ENCODE data around the gene PILRA. TPM values are rescaled to one million over a fixed set of nuclear protein-coding genes. Genes with fewer than 3 reads are reported as not detected.
"Not testable (repeated sequence)": the region's sequence is repeated elsewhere in the genome, so short reads cannot be mapped to it uniquely, and the experiment has no call there.

The PILRA gene
- 14.6 TPM for total RNA-seq

DNA sequence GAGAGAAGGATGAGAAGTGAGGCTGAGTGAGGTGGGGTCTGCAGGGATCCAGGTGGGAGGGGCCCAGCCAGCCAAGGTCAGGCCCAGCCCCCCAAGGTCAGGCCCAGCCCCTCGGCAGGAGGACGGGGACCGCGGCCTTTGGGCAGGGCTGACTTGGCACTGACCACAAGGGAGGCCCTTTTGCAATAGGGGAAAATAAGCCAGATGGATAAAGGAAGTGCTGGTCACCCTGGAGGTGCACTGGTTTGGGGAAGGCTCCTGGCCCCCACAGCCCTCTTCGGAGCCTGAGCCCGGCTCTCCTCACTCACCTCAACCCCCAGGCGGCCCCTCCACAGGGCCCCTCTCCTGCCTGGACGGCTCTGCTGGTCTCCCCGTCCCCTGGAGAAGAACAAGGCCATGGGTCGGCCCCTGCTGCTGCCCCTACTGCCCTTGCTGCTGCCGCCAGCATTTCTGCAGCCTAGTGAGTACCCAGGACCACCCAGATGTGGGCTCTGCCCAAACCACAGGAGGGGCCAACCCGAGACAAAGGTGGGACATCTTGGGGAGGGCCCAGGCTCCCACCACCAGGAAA is at the start of gene PILRA:
PILRA (plus strand) TSS at position 227 of the 571 bp plus-strand sequence; CDS start at position 397, 170 bp downstream.
- intact Hi-C loops (cut with DNase I) = no loop called here
- DNase-seq (ENCODE audit: low spot score) = no peak
- peak; percentile 74 for ATAC-seq

DNA sequence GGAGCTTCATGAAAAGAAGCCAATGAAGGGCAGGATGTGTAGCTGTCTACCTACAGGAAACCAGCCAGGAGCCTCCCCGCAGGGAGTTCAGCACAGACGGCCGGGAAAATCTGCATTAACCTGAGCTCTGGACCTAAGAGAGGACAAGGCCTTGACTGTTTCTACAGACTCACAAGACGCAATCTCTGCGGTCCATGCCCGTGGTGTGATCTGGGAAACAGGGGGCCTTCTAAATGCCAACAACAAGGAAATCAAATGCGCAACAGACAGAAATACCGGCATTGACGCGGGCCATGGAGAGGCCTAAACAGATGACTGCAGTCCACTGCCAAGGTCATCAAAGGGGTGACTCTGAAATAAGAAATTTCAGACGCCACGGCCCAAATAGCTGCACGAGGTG is 49.1 kb upstream of the PILRA start:
- ATAC-seq; intact Hi-C loops (cut with DNase I); DNase-seq (ENCODE audit: low spot score): not testable (repeated sequence)

DNA sequence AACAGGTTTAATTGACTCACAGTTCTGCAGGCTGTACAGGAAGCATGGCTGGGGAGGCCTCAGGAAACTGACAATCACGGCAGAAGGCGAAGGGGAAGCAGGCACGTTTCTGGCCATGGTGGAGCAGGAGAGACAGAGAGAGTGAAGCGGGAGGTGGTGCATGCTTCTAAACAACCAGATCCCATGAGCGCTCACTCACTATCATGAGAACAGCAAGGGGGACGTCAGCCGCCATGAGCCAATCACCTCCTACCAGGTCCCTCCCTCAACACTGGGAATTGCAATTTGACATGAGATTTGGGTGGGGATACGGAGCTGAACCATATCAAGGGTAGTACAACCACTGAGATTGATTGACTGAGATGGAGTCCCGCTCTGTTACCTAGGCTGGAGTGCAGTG is 47.6 kb upstream of the PILRA start:
- intact Hi-C loops (cut with DNase I); DNase-seq (ENCODE audit: low spot score): not testable (repeated sequence)

DNA sequence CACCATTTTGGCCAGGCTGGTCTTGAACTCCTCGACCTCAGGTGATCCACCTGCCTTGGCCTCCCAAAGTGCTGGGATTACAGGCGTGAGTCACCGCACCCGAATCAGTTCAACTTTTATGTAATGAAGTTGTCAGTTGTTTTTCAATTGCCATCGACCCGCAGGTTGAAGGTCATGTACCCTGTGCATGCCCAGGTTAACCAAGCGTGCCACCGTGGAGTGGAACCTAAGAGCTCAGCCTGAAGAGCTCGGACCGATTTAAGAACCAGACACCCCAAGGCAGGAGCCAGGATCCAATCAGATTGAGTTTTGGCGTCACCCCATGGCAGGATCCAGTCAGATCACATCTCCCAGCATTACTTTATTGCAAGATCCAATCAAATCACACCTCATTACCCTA is 46.4 kb upstream of the PILRA start:
- ATAC-seq; DNase-seq (ENCODE audit: low spot score); intact Hi-C loops (cut with DNase I): not testable (repeated sequence)

More for the DNA sequence above, 47.6 kb upstream of the PILRA start:
- ATAC-seq = not testable (repeated sequence)

DNA sequence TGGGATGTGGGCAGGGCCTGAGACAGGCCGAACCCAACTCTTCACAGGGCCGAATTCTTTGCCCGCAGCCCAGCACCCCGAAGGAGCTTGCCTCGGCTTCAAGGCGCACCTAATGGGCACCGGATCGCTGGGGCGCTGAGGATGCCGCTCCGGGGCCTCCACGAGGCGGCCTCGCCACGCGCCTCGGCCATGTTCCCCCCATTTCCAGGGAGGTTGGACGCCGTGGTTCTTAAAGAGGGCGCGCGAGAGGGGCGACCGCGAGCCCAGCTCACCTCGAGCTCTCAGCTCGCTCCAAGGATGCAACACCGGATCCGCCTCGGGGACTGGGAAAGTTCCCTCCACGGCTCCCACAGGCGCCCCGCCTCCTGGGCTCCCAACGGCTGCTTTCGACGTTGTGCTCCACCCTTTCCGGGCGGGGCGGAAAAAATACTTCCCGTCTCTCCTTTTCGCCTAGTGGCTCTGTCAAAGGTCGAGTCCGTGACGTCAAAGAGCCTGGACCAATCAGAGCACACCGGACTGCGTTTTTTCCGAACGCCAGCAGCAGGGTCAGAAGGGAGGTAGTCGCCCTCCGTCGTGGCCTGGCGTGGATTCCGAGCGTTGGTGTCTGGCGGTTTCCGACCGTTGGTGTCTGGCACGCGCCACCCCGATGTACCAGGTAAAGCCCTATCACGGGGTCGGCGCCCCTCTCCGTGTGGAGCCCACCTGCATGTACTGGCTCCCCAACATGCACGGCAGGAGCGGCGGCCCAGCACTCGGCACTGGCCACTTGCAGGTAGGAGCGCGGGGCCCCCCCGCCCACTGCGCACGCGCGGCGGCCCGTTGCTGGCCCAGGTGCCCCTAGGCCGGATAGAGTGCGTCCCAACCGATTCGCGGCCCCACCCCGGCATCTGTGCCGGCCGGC is 37.5 kb upstream of the PILRA start:
- intact Hi-C loops (cut with DNase I) = not testable (repeated sequence)
- DNase-seq (ENCODE audit: low spot score) (peak; percentile 96), ATAC-seq (peak; percentile 99)

DNA sequence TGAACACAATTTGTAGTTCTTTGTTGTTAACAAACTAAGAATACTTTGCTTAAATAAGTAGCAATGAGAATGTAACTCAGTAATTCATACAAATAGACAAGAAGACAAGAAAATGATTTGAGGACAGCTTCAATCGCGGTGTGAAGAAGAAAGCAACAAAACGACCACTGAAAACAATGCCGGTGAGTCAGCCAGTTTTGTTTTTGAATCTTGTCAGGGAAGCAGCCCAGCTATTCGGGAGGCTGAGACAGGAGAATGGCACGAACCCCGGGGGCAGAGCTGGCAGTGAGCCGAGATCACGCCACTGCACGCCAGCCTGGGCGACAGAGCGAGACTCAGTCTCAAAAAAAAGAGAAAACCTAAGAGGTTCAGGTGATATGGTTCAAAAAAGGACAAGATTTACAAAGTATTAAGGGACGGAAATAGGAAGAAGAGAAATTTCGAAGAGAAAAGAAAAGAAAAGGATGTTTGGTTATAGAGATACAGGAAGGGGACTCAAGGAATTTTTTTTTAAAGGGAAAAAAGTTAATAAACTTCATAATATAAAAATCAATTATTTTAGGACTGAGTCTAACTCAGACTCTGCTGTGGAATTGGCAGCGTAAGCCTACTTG is 35.1 kb upstream of the PILRA start:
- intact Hi-C loops (cut with DNase I); DNase-seq (ENCODE audit: low spot score); ATAC-seq: not testable (repeated sequence)

DNA sequence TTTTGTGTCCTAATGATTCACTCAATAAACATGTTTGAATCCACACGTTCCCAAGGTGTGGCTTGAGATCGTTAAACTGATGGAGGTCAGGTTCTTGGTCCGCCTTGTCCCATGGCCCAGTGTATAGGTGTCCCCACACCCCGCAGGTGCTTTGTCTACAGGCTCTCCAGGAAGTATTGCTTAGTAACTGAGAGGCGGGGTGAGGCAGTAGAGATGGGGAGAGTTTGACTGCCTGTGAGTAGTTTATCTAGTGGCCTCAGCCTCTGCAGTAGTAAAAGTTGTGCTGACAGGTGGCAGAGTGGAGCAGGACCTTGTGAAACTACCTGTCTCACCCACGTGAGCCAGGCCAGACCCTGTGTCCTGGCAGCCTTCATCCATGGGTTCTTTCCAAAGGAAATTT is 32.0 kb upstream of the PILRA start:
- intact Hi-C loops (cut with DNase I); DNase-seq (ENCODE audit: low spot score); ATAC-seq: not testable (repeated sequence)

DNA sequence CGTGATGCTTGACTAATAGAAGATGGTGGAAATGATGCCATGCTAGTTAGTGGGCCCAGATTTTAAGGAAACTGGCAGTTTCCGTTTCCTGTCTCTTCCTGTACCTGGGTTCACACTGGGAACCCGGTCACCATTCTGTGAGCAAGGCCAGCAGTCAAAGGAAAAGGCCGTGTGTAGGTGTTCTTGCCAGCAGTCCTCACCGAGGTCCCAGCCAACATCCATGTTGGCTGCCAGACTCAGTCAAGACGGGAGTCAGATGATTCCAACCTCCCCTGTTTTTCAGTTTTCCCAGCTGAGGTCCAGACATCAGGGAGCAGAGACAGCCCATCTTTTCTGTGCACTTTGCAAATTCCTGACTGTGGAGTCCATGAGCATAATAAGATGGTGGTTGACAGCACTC is 30.5 kb upstream of the PILRA start:
- ATAC-seq (peak; percentile 18), DNase-seq (ENCODE audit: low spot score) (no peak)
- intact Hi-C loops (cut with DNase I) = no loop called here

DNA sequence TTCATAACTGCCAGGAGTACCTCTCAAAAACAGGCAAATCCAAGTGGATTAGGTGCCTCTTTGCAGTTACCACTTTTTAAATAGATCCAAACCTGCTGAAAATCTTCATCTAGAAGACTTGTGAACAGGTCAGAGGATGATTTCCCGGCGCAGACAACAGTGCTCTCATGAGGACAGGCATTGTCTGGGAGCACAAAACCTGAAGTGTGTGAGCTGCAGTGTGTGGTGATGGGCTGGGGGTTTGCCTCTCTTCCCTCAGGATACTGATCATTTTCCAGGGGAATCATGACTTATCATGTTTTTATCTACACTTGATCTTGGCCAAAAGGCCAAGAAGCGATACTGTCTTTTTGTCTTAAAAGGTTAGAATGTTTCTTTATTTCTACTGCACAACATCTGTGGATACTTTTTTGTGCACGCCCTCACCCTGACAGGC is 29.1 kb upstream of the PILRA start:
- DNase-seq (ENCODE audit: low spot score); ATAC-seq; intact Hi-C loops (cut with DNase I): not testable (repeated sequence)

DNA sequence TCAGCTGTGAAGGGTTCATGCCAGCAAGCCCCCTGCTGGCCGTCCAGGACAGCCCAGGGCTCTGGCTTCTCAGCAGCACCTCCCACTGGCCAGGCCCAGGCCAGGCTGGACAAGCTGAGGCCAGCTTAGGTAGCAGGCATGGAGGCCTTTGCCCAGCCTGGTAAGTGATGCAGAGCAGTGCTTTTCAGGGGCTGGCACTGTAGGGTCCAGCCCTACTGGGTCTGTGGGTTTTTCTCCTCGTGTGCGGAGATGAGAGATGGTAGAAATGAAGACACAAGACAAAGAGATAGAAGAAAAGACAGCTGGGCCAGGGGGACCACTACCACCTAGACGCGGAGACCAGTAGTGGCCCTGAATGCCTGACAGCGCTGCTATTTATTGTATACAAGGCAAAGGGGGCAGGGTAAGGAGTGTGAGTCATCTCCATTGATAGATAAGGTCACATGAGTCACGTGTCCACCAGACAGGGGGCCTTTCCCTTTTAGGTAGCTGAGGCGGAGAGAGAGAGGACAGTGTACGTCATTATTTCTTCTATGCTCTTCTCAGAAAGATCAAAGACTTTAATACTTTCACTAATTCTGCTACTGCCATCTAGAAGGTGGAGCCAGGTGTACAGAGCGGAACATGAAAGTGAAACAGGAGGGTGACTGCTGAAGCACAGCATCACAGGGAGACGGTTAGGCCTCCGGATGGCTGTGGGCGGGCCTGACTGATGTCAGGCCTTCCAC is 28.6 kb upstream of the PILRA start:
- peak; percentile 90 for ATAC-seq
- intact Hi-C loops (cut with DNase I); DNase-seq (ENCODE audit: low spot score): not testable (repeated sequence)

DNA sequence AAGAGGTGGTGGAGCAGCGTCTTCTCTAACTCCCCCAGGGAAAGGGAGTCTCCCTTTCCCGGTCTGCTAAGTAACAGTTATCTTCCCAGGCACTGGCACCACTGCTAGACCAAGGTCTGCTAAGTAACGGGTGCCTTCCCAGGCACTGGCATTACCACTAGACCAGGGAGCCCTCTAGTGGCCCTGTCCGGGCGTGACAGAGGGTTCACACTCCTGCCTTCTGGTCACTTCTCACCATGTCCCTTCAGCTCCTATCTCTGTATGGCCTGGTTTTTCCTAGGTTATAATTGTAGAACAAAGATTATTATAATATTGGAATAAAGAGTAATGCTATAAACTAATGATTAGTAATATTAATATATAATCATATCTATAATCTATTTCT is 28.0 kb upstream of the PILRA start:
- intact Hi-C loops (cut with DNase I) = not testable (repeated sequence)
- peak; percentile 61 for ATAC-seq
- DNase-seq (ENCODE audit: low spot score) = peak; percentile 90

DNA sequence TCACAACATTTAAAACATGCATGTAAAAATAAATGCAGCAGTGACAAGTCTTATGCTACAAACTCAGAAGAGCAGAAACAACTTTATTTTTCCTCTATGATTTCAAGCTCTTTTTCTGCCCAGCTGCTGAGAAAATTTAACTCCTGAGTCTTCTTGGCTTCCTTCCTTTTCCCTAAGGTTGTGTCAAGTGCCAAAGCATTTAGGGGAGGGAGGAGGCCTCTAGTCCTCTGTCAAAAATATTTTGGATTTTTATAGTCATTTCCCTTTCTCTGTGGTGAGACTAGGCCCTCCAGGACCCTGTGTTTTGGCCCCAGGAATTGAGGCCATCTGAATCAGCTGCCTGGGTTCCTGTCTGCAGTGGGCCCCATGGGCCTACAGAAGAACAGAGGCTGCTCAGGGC is 26.4 kb upstream of the PILRA start:
- DNase-seq (ENCODE audit: low spot score) = no peak
- intact Hi-C loops (cut with DNase I) = no loop called here
- peak; percentile 6 for ATAC-seq

DNA sequence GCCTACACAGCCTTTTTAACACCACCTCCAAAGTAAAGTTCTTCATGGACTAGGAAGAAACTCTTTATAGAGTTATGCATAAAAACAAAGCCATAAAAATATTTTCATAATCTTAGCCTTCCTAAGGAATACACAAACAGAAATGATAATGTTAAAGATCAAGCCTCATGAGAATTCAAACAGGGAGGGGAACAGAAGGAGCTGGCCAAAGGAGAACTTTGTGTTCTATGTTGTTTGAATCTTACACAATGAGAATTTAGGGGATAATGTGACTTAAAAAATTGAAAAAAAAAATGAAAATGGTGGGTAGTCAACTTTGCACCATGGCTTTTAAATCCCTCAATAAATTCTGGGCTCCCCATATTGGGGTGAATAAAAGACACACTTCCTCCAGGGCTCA is 24.5 kb upstream of the PILRA start:
- ATAC-seq (peak; percentile 51), DNase-seq (ENCODE audit: low spot score) (no peak)
- intact Hi-C loops (cut with DNase I) = no loop called here

DNA sequence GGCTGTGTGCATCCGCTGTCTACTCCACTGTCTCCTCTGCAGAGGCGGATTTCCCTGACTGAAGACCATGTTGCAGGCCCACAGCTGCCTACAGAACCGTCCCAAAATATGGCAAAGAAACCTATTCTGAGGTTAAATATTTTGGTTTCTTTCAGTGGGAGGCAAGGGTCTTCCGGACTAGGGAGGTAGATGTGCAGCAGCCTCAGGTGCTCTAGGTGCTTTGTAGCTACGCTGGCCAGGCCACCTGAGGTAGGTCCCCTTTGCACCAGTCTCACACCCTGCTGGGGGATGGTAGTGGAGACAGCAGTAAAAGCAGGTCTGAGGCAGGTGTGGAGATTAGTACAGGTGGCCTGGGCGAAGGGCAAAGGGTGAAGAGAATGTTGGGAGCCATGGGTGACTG is 23.5 kb upstream of the PILRA start:
- intact Hi-C loops (cut with DNase I) = no loop called here
- no peak for DNase-seq (ENCODE audit: low spot score)

DNA sequence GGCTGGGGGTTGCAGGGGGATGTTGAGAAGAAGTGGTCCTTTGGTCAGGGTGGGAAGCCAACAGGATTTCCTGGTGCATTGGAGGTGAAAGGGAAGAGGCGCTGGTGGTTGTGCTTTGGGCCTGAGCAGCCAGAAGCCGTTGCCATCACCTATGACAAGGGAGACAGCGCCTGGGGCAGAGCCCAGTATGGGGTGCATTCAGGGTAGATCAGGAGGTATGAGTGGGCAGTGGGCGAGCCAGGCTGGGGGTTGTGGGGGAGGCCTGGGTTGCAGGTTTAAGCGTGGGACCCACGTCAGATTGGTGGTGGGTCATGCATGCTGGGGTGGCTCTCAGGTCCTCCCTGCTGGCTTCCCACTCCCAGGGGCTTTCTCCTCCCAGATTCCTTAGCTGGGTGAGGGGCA is 21.6 kb upstream of the PILRA start:
- no peak for ATAC-seq
- no peak for DNase-seq (ENCODE audit: low spot score)
- intact Hi-C loops (cut with DNase I) = no loop called here

More for the DNA sequence above, 23.5 kb upstream of the PILRA start:
- ATAC-seq = no peak

DNA sequence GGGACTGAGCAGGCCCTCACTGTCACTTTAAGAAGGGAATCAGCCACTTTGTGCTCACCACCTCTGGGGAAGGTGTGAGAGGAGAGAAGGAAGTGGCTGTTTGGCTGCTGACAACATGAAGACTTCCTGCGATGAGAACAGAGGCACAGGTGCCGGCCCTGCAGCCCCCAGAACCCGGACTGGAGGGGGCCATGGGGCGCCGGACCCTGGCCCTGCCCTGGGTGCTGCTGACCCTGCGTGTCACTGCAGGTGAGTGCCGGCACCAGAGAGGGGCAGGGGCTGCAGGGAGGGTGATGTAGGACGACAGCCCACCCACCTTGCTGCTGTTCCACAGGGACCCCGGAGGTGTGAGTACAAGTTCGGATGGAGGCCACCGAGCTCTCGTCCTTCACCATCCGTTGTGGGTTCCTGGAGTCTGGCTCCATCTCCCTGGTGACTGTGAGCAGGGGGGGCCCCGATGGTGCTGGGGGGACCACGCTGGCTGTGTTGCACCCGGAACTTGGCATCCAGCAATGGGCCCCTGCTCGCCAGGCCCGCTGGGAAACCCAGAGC is 21.0 kb upstream of the PILRA start:
- intact Hi-C loops (cut with DNase I); DNase-seq (ENCODE audit: low spot score); ATAC-seq: not testable (repeated sequence)

DNA sequence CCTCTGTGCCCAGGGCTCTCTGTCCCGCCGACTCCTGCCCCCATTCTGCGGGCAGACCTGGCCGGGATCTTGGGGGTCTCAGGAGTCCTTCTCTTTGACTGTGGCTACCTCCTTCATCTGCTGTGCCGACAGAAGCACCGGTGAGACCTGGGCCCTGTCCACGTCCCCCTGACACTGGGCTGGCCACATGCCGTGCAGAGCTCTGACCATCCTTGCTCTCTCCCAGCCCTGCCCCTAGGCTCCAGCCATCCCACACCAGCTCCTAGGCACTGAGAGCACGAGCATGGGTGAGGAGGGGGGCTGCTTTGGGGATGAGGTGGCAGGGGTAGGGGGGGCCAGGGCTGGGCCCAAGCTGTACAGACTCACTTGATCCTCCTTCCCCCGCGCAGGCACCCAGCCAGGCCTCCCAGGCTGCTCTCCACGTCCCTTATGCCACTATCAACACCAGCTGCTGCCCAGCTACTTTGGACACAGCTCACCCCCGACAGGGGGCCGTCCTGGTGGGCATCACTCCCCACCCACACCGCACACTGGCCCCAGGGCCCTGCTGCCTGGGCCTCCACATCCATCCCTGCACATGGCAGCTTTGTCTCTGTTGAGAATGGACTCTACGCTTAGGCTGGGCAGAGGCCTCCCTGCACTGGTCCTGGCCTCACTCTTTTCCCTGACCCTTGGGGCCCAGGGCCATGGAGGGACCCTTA is 20.2 kb upstream of the PILRA start:
- intact Hi-C loops (cut with DNase I) = no loop called here
- DNase-seq (ENCODE audit: low spot score) (no peak), ATAC-seq (no peak)

DNA sequence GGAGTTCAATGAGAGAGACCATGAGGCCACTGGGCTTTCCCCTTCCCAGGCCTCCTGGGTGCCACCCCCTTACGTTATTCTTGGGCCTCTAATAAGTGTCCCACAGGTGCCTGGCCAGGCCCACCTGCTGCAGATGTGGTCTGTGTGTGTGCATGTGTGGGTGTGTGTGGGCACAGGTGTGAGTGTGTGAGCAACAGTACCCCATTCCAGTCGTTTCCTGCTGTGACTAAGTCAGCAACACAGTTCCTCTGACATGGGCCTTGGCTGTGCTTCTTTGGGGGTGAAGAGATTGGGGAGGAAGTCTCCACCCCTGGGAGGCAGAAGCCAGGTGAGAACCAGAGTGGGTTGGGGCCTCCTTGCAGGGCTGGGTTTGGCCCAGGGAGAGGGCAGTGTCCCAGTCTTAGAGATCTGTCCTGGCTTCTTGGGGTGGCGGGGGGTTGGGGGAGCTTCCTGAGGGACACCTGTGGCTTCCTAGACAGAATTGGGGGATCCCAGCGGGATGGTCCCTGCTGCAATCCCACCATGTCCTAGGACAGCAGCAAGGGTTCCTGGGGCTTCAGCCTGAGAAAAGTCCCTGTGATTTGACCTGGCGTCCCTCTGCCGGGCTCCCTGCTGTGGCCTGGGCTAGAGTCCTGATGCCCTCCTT is 19.5 kb upstream of the PILRA start:
- intact Hi-C loops (cut with DNase I) = no loop called here

More for the DNA sequence above, 19.5 kb upstream of the PILRA start:
- DNase-seq (ENCODE audit: low spot score) (no peak), ATAC-seq (no peak)

Data from sciatic nerve (tissue), 2 donors.